HG03196 (cell line): ENCODE results near the gene RASAL1.

ENCODE experiments used
- ATAC-seq: cut with Tn5 transposase; IDR thresholded peaks from one replicate; pipeline ENCODE4 v1.9.1; 2021; ENCODE audit not compliant: unreplicated experiment

The RASAL1 gene

DNA sequence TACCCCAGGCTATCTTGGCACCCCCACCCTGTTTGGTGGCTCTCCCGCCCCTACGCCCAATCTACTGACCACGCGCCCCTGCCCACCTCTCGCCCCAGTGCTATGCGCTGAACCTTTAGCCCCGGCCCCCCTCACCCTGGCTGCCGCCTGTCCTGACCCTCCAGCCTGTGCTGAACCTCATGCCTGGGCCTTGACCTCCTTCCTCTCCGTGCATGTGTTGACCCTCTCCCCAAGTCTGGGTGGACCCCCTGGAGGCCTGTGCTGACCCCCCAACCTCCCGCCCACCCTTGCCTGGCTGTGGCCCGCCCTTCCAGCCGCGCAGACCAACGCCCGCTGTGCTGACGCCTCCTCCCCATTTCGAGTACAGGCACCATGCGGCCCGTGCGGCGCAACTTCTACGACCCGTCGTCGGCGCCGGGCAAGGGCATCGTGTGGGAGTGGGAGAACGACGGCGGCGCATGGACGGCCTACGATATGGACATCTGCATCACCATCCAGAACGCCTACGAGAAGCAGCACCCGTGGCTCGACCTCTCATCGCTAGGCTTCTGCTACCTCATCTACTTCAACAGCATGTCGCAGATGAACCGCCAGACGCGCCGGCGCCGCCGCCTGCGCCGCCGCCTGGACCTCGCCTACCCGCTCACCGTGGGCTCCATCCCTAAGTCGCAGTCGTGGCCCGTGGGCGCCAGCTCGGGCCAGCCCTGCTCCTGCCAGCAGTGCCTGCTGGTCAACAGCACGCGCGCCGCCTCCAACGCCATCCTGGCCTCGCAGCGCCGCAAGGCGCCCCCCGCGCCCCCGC lies 58.3 kb downstream of the RASAL1 start:
- ATAC-seq: no peak

DNA sequence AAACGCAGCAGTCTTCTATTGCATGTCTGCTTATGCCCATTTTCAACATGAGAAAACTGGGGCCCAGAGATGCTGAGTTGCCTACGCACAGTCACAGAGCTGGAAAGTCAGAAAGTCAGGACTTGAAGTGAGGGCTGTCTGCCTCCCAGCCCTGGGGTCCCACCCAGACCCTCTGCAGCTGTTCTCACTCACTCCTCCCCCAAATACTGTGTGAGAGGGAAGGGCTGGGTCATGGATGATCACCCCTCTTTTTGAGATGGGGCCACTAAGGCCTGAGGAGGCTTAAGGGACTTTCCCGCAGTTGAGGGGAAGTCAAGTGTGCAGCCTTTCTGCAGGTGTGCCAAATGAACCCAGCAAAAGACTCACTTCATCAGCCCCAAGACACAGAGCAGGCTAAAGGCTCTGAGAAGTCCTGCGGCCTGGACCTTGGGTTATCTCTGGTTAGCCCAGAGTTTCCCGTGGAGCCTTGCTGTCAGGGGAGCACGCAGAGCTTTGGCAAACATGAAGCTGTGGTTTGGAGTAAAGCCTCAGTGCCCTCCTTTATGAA lies 60.4 kb downstream of the RASAL1 start:
- ATAC-seq: peak; percentile 93

DNA sequence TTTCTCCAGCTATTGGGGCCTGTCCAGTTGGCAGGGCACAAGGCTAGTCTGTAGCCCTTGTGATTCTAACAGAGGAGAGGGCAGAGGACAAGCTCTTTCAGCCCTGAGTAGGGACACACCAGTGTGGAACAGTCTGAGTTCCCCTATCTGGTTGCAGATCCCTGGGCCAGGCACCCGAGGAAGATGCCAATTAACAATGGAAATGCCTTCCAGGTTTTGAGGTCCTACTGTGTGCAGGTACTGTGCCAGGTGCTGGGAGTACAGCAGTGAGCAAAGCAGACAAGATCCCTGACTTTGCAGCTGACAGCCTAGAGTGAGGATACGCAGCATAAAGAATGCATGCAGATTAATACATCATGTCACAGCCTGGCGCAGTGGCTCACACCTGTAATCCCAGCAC lies 62.0 kb downstream of the RASAL1 start:
- no peak for ATAC-seq

DNA sequence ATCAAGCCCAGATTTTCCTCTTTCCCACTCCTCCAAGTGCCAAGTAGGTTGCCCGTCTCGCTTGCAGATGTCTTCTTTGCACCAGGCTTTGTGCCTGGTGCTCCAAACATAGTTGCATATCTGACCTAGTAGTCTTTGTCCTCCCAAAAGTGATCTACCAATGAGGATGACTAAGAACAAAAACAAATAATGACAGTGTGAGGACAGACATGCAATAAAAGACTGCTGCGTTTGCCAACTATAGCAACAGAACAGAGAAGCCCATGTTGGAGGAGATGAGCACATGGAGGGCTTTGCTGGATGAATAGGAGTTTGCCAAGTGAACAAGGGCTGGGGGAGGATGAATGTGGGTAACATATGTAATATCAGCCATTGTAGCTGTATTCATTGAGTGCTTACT lies 63.4 kb downstream of the RASAL1 start:
- no peak for ATAC-seq

DNA sequence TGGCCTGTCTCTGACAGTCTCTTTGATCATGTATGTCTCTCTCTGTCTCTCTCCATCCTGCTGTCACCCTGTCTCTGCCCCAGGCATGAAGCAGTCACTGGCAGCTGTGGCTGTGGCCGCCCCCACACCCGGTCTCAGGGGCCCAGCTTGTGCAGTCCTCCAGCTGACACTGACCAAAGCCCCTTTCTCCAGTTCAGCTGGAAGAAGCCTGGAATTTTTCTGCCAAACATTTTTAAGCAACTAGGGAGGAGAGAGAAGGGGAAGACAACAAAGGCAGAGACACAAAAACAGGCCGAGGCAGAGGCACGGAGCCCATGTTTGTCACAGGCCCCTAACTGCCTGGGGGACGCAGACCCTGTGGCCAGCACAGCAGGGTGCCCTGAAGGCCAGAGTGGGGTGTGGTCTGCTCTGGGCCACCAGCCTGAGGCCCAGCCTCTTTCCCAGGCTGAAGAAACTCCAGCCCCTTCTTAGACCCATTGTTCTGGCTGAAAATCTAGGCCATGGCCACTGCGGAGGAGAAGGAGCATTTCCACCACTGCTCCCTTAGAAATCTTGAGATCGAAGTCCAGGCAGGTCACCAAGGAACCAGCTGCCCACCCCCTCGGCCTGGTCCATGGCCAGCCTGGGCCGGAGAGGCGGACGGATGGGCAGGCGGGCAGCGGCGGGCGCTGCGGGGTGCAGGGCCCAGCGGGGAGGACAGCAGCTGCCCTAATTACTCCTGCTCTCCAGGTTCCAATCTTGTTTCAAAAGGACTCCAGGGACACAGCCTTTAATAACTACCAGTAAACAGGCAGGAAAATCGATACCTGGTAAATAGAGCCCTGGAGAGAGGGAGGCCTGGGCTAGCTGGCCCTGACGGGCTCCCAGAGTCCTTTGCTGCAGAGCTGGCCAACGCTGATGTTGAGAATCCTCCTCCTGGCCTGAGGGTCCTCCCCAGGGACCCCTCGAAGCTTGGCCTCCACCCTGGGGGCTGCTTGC lies 64.1 kb downstream of the RASAL1 start:
- ATAC-seq: no peak

DNA sequence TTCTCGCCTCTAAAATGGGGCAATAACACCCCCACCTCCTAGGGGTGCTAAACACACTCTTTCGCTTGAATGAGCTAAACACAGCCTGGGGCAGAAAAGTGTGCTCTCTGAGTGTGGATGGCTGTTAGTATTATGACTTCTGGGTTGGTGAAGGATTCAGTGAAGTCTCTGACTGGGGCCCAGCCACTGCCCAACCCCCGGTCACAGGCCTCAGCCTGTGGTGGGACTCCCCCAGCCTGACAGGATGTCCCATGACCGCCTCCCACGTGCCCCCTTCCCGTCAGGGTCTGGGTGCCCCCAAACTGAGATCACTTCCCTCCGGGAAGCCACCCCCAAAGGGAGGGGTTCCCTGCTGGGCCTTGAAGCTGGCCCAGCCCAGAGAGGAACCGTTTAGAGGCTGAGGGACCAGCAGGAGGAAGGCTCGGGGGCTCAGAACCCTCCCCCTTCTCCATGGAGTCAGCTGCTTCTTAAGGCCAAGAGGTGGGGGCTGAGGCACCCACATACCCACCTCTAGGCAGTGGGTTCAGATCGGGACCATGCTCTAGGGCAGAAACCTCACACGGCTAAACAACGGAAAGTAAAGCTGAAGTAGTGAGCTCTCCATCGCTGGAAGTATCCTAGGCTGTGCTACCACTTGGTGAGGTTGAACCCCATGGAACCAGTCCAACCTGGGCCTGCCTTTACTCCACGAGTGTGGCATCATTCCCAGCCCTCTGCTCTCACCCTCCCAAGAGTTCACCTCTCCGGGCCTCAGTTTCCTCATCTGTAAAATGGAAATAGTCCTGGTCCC lies 65.2 kb downstream of the RASAL1 start:
- no peak for ATAC-seq

DNA sequence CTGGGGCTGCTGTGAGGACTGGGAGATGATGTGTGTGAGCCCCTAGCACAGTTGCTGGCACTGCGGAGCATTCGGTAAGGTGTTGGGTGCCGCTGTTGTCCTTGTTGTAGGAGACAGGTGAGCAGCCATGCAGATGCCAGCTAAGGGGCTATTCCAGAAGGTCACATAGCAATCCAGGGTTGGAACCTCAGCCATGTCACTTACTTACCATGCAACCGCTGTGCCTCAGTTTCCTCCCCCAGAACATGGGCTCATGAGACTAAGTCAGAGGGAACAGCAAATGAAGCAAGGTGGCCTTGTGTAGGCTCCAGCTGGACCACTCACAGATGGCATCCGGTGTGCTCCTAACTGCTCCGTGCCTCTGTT lies 65.8 kb downstream of the RASAL1 start:
- ATAC-seq: no peak

DNA sequence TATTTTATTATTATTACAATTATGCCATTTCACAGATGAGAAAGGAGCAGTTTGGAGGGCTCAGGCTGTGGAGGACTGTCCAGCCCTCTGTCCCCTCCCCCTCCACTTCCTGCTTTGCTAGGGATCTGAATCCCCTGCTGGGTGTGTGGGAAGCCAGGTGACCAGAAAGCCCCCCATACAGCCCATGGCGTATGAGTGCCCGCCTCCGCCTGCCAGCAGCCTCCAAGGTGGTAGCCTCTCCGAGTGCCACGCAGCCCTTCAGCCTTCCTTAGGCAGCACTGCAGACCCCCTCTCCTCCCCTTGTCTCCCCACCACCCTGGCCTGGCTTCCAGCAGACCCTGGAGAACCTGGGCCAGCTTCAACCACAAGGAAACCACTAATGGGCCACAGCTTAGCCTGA lies 66.4 kb downstream of the RASAL1 start:
- no peak for ATAC-seq

DNA sequence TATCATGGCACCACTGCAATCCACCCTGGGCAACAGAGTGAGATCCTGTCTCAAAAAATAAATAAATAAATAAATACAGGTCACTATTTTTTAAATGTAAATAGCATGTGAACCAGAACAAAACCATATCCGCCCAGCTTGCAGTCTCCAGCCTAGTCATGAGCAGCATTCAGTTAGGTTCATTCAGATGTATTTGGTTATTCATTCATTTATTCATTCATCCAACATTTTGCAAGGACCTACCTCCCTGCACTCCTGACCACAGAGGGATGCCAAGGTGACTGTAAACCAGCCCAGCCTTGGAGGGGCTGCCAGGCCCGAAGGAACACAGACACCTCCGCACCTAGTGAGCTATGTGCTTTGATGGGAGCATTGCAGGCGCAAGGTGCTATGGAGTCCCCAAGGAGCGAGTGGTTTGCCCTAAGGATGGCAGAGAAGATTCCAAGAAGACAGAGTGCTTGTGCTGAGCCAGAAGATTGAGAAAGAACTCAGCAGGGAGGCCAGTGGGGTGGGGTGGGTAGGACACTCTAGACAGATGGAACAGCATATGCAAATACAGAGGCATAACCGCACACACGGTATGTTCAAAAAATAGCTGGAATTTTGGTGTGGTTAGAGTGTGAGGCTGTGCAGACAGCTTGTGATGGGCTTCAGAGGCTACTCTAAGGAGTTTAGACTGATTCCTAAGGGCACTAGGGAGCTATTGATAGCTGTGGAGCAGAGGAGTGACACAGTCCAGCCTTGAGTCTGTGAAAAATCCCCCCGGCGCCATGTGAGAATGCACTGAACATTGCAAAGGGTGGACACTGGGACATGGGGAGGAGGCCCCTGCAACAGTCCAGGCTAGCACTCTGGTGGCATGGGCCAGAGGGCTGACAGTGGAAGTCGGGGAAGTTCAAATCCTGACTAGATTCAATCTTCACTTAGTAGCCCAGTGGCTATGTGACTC lies 67.3 kb downstream of the RASAL1 start:
- ATAC-seq: no peak

DNA sequence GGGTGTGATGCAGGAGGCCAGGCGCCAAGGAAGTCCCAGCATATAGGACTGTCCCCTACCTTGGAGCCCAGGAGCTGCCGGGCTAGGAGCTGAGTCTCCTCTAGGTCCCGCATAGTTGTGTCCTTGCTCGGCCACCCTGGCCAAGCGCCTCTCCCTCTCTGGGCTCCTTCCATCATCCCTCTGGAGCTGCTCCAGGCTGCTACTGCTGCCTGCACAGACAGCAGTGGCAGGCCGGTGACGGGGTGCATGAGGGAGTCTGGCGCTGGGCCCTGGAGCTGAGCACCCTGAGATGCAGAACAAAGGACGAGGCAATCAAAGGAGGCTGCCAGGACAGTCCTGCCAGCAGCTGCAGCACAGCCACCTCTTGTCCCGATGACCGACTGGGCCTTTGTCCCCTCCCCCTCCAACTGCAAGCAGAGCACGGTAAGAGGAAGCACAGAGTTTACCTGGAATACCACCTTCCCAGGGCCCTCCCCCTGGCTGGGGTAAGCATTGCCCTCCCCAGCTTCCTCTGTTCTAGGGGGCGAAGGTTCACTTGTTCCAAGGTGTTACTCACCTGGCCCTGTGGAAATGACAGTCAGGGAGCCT lies 68.7 kb downstream of the RASAL1 start:
- no peak for ATAC-seq

DNA sequence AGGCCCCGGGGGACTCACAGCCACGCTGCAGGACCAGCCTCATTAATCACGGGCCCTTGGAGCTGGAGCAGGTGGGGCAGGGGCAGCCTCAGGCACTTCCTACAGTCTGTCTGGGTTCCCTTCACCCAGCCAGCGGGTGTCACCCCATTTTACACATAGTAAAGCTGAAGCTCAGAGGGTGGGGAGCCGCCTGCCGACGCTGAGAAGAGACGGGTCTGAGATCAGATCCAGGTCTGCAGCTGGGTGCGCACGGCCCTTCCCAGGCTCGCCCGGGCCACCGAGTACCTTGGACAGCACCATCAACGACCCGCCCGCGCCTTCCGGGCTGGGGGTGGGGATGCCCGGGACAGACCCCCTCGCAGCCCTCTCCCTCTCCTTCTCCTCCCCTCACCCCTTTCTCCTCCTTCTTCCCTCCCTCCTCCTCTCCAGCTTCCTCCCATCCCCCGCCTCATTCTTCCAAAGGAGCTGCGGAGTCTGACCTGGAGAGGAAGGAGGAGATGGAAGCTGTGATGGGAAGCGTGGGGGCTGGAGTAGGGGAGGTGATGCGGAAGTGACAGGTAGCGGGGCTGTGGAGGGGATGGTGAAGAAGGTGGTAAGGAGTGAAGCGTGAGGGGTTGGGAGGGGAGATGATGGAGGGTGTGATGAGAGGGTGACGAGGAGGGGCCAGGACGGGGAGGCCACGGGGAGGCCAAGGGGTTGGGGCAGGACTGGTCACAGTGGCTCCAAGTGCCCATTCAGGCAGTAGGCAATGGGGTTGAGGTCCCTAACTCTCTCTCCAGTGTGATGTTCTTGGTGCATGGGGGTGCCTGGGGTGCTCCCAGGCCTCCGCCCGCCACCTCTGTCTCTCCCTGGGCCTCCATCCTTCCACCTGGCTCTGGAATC lies 70.2 kb downstream of the RASAL1 start:
- ATAC-seq: no peak

DNA sequence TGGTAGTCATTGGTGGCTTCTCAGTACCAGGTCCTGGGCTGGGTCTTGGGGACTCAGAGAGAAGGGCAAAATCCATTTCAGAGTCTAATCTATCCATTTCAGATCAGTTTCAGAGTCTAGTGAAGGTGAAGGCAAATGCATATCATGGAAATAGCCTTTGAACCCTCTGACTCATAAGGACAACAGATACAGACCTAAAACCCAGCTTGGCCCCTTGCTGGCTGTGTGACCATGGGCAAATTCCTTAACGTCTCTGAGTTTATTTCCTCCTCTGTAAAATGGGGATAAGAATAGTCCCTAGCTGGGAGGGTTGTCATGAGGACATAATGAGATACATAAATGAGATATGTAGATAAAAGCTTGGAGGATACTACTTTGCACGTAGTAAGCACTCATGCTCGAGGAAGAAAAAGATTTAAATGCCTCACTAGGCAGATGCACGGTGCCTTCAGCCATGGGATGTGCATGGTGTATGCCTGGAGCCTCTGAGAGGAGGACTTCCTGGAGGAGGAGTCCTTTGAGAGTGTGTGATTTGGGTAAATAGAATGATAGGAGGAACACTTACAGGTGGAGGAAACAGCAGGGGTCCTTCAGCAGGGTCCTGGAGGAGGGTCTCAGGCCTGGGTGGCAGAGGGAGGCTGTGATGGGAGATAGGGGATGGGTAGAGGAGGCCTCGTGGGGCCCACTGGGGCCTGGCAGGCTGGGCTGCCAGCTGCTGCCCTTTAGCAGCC lies 71.0 kb downstream of the RASAL1 start:
- ATAC-seq: no peak

DNA sequence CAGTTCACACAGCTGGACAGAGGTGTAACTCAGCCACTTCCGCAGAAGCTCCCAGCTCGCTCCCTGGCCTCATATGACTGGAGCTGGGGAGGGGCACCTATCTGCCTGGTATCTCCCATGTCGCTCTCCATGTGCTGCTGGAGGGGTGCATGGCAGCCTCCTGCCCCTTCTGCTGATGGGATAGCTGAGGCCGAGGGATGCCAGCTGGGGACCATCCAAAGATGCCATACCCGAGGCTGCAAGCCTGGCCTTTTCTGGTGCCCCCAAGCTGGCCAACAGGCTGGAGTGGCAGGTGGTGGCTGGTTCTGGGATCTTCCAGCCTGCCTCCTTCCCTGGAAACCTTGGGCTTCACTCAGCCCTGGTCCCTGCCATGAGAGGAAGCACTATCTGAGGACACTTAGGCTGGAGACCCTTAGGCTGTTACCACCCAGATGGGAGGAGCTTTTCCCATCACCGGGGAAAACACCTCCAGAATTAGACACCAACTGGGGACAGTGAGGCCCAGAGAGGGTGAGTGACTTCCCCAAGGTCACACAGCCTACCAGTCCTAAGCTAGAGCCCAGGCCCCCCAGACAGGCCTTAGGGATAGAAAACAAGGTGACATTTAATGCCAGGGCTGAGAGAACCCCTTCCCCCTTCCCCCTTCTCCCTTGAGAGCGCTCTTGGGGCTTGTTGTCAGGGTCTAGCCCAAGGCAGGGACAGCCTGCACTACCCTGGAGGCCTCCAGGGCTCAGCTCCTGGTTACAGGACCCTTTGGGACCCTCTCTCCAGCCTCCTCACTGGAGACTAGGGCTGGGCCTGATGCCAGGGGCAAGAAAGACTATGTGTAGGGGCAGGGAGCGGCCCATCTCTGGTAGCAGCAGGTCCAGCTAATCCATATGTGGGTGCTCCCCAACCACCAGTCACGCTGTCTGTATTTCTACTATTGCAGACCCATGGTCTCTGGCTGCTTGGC lies 71.9 kb downstream of the RASAL1 start:
- no peak for ATAC-seq

DNA sequence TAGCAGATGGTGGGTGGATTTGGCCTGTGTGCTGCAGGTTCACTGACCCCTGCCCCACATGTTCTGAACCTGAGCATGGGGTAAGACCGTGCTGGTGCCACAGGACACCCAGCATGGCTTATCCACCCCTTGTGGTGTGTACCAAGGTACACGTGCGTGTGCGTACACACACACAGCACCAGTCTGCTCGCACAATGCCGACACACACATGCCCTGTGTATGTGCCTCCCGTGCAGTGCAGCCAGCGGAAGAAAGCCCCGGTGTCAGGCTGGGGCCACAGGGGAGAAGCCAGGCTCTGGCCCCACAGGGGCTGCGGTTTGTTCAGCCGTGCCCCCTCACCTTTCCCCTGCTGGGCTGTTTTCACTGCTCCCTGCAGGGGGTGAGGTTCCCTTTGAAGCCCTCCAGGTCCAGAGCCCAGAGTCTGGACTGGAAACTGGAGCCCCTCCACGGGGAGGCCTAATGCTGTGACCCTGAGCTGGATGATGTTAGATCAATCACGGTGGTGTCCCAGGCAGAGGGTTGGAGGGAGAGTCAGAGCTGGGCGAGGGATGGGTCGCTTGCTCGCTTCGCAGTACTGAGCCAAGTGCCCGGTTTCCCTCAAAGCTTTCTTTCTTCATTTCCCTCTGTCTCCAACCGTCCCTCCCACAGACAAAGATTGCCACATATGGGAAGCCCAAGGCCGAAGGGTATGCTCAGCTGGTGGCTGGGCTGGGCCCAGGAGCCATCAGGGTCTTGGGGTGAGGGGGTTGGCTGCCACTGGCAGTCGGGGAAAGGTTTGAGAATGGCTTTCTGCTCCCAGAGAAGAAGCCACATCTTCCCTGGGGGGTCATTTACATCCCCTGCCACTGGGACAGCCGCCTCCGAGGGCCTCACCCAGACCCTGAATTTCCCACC lies 72.8 kb downstream of the RASAL1 start:
- ATAC-seq: no peak

DNA sequence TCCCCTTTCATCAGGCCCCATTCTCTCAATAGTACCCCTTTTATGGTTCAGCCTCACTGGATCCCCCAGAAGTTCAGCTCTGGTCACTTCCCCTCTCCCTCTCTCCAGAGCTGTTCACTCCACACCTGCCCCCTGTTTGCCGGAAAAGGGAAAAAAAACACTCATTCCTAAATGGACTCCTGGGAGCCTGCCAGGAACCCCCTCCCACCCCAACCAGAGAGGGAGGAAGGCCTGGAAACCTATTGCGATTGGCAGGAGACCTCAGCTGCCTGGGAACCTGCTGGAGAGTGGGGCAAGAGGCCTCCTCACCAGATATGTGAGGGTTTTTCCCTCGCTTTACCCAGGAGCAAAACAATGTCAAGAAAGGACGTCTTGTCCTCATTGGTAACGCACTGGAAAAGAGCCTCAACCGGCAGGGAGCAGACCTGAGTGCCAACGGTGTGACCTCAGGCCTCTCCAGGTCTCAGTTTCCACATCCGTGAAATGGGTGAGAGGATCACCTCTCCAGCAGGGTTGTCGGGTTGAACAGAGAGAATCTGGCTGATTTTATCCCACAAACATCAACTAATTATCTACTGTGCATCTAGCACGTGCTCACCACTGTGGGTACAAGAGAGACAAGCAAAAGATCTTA lies 74.4 kb downstream of the RASAL1 start:
- no peak for ATAC-seq
